Upper lobe of right lung (tissue), 1 donor: ENCODE data around the gene TFDP2. TPM values are rescaled to one million over a fixed set of nuclear protein-coding genes. Genes with fewer than 3 reads are reported as not detected.
"Not testable (repeated sequence)": the region's sequence is repeated elsewhere in the genome, so short reads cannot be mapped to it uniquely, and the experiment has no call there.

Experiments used
- ATAC-seq: fragments of 200-7000 bp; cut with Tn5 transposase; one replicate; pipeline ENCODE4 v1.9.1; 2020; ENCODE audit warnings: mild to moderate bottlenecking, moderate library complexity
- DNase-seq: peaks from one replicate; pipeline ENCODE4 v3.0.0-alpha.2; 2020
- H3K27ac ChIP-seq: fragments of 200-600 bp; one replicate; pipeline ENCODE4 v1.8.0; 2022
- H3K27me3 ChIP-seq: fragments of 200-600 bp; one replicate; pipeline ENCODE4 v1.8.0; 2022; ENCODE audit warnings: mild to moderate bottlenecking
- H3K36me3 ChIP-seq: fragments of 200-600 bp; one replicate; pipeline ENCODE4 v1.8.0; 2022
- H3K4me1 ChIP-seq: fragments of 200-600 bp; one replicate; pipeline ENCODE4 v1.8.0; 2022
- H3K4me3 ChIP-seq: fragments of 200-600 bp; one replicate; pipeline ENCODE4 v1.8.0; 2022; ENCODE audit warnings: mild to moderate bottlenecking
- H3K9me3 ChIP-seq: fragments of 200-600 bp; one replicate; pipeline ENCODE4 v1.8.0; 2022
- CTCF ChIP-seq: fragments of 200-600 bp; IDR thresholded peaks from one replicate; pipeline ENCODE4 v1.8.0; 2022; ENCODE audit warnings: antibody characterized with exemption
- intact Hi-C: fragments of 100-400 bp; cut with DNase I; formaldehyde crosslinking; loops from one replicate; pipeline ENCODE4 v1.11.0; 2022
- total RNA-seq: library from RNA; stranded (reverse); fragmentation: NEBNext Ultra II Directional; extraction: Animal tissue kit (Norgen Biotek cat#: 25700); gene quantifications from one replicate; pipeline ENCODE4 v1.2.1, GENCODE V29; 2021
- donor health status: DM: no; HTN: yes; CAD: no; lungs with severe emphysema.

Gene TFDP2
- total RNA-seq, 1 donor from 2014 or later = 26.7 TPM

- no peaks in the 10 kb centered on the region for H3K36me3 ChIP-seq
- no peaks in the 10 kb centered on the region for H3K27me3 ChIP-seq
- no peaks in the 10 kb centered on the region for H3K4me1 ChIP-seq
- TF ChIP-seq CTCF = no peak
- intact Hi-C loops = no loop called here
- ATAC-seq (peak; percentile 31), DNase-seq (no peak)
- H3K9me3 ChIP-seq = no peaks in the 10 kb centered on the region
- no peak overlapping the region for H3K4me3 ChIP-seq
- H3K27ac ChIP-seq = no peak overlapping the region
These were observed 72.0 kb downstream of the TFDP2 start for GRCh38 chr3:142077155-142077858.

GRCh38 chr3:142075656-142076055 lies 73.7 kb downstream of the TFDP2 start:
- DNase-seq, H3K4me1 ChIP-seq, H3K9me3 ChIP-seq, intact Hi-C loops, H3K4me3 ChIP-seq, H3K27ac ChIP-seq, ATAC-seq, H3K36me3 ChIP-seq, H3K27me3 ChIP-seq: not testable (repeated sequence)

GRCh38 chr3:142072816-142073215 lies 76.5 kb downstream of the TFDP2 start:
- Histone ChIP-seq H3K4me1 (no peaks in the 10 kb centered on the region), H3K9me3 (no peaks in the 10 kb centered on the region), H3K27me3 (no peaks in the 10 kb centered on the region), H3K36me3 (no peaks in the 10 kb centered on the region), H3K4me3 (no peak overlapping the region), H3K27ac (no peak overlapping the region)
- TF ChIP-seq CTCF = no peak
- ATAC-seq (no peak), DNase-seq (no peak)
- intact Hi-C loops = no loop called here

GRCh38 chr3:142065932-142066331 lies 83.4 kb downstream of the TFDP2 start:
- Histone ChIP-seq H3K27ac (no peak overlapping the region), H3K4me3 (no peak overlapping the region), H3K36me3 (no peaks in the 10 kb centered on the region), H3K4me1 (no peaks in the 10 kb centered on the region), H3K27me3 (no peaks in the 10 kb centered on the region), H3K9me3 (no peaks in the 10 kb centered on the region)
- intact Hi-C loops = no loop called here
- no peak for DNase-seq
- no peak for TF ChIP-seq CTCF
- ATAC-seq = no peak

- Histone ChIP-seq H3K4me3 (no peak overlapping the region), H3K9me3 (no peaks in the 10 kb centered on the region), H3K27me3 (no peaks in the 10 kb centered on the region), H3K36me3 (no peaks in the 10 kb centered on the region), H3K4me1 (no peaks in the 10 kb centered on the region), H3K27ac (no peak overlapping the region)
- intact Hi-C loops = no loop called here
- no peak for TF ChIP-seq CTCF
- DNase-seq (no peak), ATAC-seq (no peak)
These were observed 84.0 kb downstream of the TFDP2 start for GRCh38 chr3:142065344-142065743.

GRCh38 chr3:142064454-142064853 lies 84.9 kb downstream of the TFDP2 start:
- DNase-seq (no peak), ATAC-seq (no peak)
- H3K4me3 ChIP-seq = no peak overlapping the region
- no peaks in the 10 kb centered on the region for H3K36me3 ChIP-seq
- no peaks in the 10 kb centered on the region for H3K27me3 ChIP-seq
- no peak overlapping the region for H3K27ac ChIP-seq
- no peaks in the 10 kb centered on the region for H3K4me1 ChIP-seq
- no peak for TF ChIP-seq CTCF
- intact Hi-C loops = no loop called here
- no peaks in the 10 kb centered on the region for H3K9me3 ChIP-seq
